Transverse colon (tissue), 4 donors: Measurements from ENCODE around the gene SLC7A10. TPM values are rescaled to one million over a fixed set of nuclear protein-coding genes. Genes with fewer than 3 reads are reported as not detected.

ENCODE experiments used
- DNase-seq: peaks from one replicate; pipeline ENCODE4 v3.0.0-alpha.2; 2019
- H3K27ac ChIP-seq, 4 donors: fragments of 200-600 bp; sonication (generic); 2 replicates each; pipeline ENCODE4 v1.5.1; 2016 to 2018; ENCODE audit warnings: inconsistent platforms in 4 of 4
- H3K27me3 ChIP-seq: fragments of 200-600 bp; sonication (generic); 2 replicates; pipeline ENCODE4 v1.5.1; 2017; ENCODE audit warnings: inconsistent platforms
- H3K36me3 ChIP-seq, 4 donors: fragments of 200-600 bp; sonication (generic); 2 replicates each; pipeline ENCODE4 v1.5.1; 2017 to 2019; ENCODE audit warnings: inconsistent platforms in 4 of 4
- H3K4me1 ChIP-seq, 4 donors: fragments of 200-600 bp; sonication (generic); 2 replicates each; pipeline ENCODE4 v1.5.1; 2017 to 2020; ENCODE audit warnings: inconsistent platforms in 4 of 4
- H3K4me3 ChIP-seq, 4 donors: fragments of 200-600 bp; sonication (generic); 1 replicate in 1 of 4; 2 replicates in 3 of 4; pipeline versions ENCODE4 v1.5.1 to v1.6.1; 2017 to 2019; ENCODE audit warnings: inconsistent platforms in 4 of 4
- H3K9me3 ChIP-seq, 2 donors: fragments of 200-600 bp; sonication (generic); 2 replicates each; pipeline ENCODE4 v1.5.1; 2017 to 2019; ENCODE audit warnings: inconsistent platforms in 2 of 2
- EP300 ChIP-seq: sonication (generic); formaldehyde crosslinking; IDR thresholded peaks from one replicate; pipeline ENCODE4 v1.6.1; 2017; ENCODE audit warnings: antibody characterized with exemption, low read depth
- POLR2A ChIP-seq: fragments of 450-650 bp; IDR thresholded peaks from one replicate; pipeline ENCODE4 v1.6.1; 2016; ENCODE audit warnings: antibody characterized with exemption, mild to moderate bottlenecking, moderate library complexity
- POLR2AphosphoS5 ChIP-seq, 3 donors: sonication (generic); formaldehyde crosslinking; IDR thresholded peaks; one replicate each; pipeline ENCODE4 v1.6.1; 2016; ENCODE audit warnings: antibody characterized with exemption in 3 of 3
- WGBS, 2 donors: methylation state at CpG; one replicate each; pipeline ENCODE4 v1.1.5; 2018; ENCODE audit warnings: low coverage in 1 of 2; 5-methylcytosine and 5-hydroxymethylcytosine counted together
- in situ Hi-C, 4 donors: fragments of 200-750 bp; cut with MboI; loops; one replicate each; pipeline versions ENCODE4 v1.15.0 to v1.15.1; 2017; ENCODE audit warnings: low sequenced_read_pairs in 3 of 4, low pct_ligation_motif_present in 1 of 4, low pct_unique_long_range_greater_than_20kb in 1 of 4
- intact Hi-C: fragments of 100-400 bp; cut with DNase I; formaldehyde crosslinking; loops from one replicate; pipeline ENCODE4 v1.15.1; 2023; ENCODE audit warnings: low total_unique reads
- total RNA-seq, 4 donors: library from RNA; depleted of rRNA; stranded (reverse); fragments of >200 nt; gene quantifications; one replicate each; pipeline ENCODE4 v1.1.0, GENCODE V29; 2016
- TF ChIP-seq, protein P1 (sequence below), 5 experiments: fragments of 200-600 bp in 3 of 5; fragments of 450-650 bp in 2 of 5; sonication (generic) in 3 of 5; IDR thresholded peaks; 1 replicate in 2 of 5; 2 replicates in 3 of 5; pipeline ENCODE4 v1.5.1; 2016 to 2017; ENCODE audit warnings: antibody characterized with exemption in 5 of 5, inconsistent platforms in 3 of 5, mild to moderate bottlenecking in 2 of 5, moderate library complexity in 1 of 5

Gene SLC7A10
- total RNA-seq, 4 donors from 2014 or later, result 0.48 TPM; not detected in 3

DNA sequence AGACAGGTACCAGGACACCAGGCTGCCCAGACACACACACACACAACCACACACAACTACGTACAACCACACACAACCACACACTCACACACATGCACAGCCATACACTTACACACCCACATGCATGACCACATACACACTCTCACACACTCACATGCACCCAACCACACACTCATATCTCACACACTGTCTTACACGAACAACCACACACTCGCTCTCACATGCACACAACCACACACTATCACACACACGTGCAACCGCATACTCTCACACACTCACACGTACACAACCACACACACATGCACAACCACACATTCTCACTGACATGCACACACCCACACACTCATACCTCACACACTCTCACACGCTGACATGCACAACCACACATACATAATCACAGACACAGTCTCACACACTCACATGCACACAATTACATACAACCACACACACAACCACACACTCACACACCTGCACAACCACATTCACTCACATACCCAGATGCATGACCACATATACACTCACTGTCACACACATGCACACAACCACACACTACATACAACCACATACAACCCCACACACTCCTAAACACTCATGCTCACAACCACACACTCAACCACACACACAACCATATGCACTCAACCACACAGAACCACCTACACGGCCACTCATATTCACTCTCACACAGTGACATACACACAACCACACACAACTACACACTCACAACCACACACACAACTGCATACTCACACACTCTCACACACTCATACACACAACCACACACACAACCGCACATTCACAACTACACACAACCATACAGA lies 7.6 kb upstream of the SLC7A10 start:
- 90 to 94% methylated on average over 5 to 9 of the region's 9 CpGs for WGBS, 2 donors
- in situ Hi-C loops (loop anchor here in 3 of 4 donors (5.0 to 25.0 kb wide), 4 partner anchors 51 to 542 kb away; no protein-coding TSS in a partner anchor), intact Hi-C loops (loop anchor here (10.0 kb wide), 1 partner anchor 72 kb away; the partner anchor contains the start of gene CEBPA)
- Histone ChIP-seq H3K9me3 (peaks cover 0 to 4% of the 10 kb centered on the region in 2 donors), H3K27me3 (peaks cover 6% of the 10 kb centered on the region), H3K27ac (no peak overlapping the region), H3K4me1 (peaks cover 0 to 7% (median 0%) of the 10 kb centered on the region in 4 donors), H3K4me3 (no peak overlapping the region), H3K36me3 (no peaks in the 10 kb centered on the region)
- DNase-seq, result no peak
- no peak for TF ChIP-seq POLR2A
- TF ChIP-seq, protein P1, sequence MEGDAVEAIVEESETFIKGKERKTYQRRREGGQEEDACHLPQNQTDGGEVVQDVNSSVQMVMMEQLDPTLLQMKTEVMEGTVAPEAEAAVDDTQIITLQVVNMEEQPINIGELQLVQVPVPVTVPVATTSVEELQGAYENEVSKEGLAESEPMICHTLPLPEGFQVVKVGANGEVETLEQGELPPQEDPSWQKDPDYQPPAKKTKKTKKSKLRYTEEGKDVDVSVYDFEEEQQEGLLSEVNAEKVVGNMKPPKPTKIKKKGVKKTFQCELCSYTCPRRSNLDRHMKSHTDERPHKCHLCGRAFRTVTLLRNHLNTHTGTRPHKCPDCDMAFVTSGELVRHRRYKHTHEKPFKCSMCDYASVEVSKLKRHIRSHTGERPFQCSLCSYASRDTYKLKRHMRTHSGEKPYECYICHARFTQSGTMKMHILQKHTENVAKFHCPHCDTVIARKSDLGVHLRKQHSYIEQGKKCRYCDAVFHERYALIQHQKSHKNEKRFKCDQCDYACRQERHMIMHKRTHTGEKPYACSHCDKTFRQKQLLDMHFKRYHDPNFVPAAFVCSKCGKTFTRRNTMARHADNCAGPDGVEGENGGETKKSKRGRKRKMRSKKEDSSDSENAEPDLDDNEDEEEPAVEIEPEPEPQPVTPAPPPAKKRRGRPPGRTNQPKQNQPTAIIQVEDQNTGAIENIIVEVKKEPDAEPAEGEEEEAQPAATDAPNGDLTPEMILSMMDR (IDR thresholded peaks at IDR 0.05), result no peak

GRCh38 chr19:33232656-33233055 lies 7.0 kb upstream of the SLC7A10 start:
- in situ Hi-C loops, result loop anchor here in 3 of 4 donors (5.0 to 25.0 kb wide), 4 partner anchors 50 to 542 kb away; no protein-coding TSS in a partner anchor

GRCh38 chr19:33231511-33231910 lies 5.9 kb upstream of the SLC7A10 start:
- Histone ChIP-seq H3K36me3 (no peaks in the 10 kb centered on the region), H3K4me3 (no peak overlapping the region), H3K27me3 (peaks cover 24% of the 10 kb centered on the region), H3K27ac (no peak overlapping the region), H3K9me3 (peaks cover 9 to 17% of the 10 kb centered on the region in 2 donors), H3K4me1 (peaks cover 0 to 14% (median 6%) of the 10 kb centered on the region in 4 donors)
- WGBS, 2 donors, result 70 to 78% methylated on average over 2 to 5 of the region's 5 CpGs
- in situ Hi-C loops (loop anchor here in 3 of 4 donors (5.0 to 25.0 kb wide), 4 partner anchors 49 to 543 kb away; no protein-coding TSS in a partner anchor), intact Hi-C loops (loop anchor here (10.0 kb wide), 1 partner anchor 73 kb away; the partner anchor contains the start of gene CEBPA)
- TF ChIP-seq EP300 (no peak), POLR2AphosphoS5 (IDR thresholded peaks at IDR 0.05) (peak in 2 of 3 donors; percentile 7 to 38), POLR2A (no peak)
- TF ChIP-seq, protein P1 (IDR thresholded peaks at IDR 0.05), result no peak
- DNase-seq, result no peak

More at GRCh38 chr19:33232656-33233055, 7.0 kb upstream of the SLC7A10 start:
- DNase-seq, result no peak
- TF ChIP-seq, protein P1 (IDR thresholded peaks at IDR 0.05), result no peak
- TF ChIP-seq EP300 (no peak), POLR2A (no peak), POLR2AphosphoS5 (IDR thresholded peaks at IDR 0.05) (no peak)
- no peak overlapping the region for H3K27ac ChIP-seq
- no peak overlapping the region for H3K4me3 ChIP-seq
- peaks cover 12% of the 10 kb centered on the region for H3K27me3 ChIP-seq
- peaks cover 0 to 7% (median 0%) of the 10 kb centered on the region in 4 donors for H3K4me1 ChIP-seq
- no peaks in the 10 kb centered on the region for H3K36me3 ChIP-seq
- peaks cover 5 to 10% of the 10 kb centered on the region in 2 donors for H3K9me3 ChIP-seq
- 67% methylated on average over 12 of the region's 12 CpGs; no CpG with 5 or more reads in 1 of the 2 donors for WGBS, 2 donors
- intact Hi-C loops, result loop anchor here (10.0 kb wide), 1 partner anchor 72 kb away; the partner anchor contains the start of gene CEBPA

DNA sequence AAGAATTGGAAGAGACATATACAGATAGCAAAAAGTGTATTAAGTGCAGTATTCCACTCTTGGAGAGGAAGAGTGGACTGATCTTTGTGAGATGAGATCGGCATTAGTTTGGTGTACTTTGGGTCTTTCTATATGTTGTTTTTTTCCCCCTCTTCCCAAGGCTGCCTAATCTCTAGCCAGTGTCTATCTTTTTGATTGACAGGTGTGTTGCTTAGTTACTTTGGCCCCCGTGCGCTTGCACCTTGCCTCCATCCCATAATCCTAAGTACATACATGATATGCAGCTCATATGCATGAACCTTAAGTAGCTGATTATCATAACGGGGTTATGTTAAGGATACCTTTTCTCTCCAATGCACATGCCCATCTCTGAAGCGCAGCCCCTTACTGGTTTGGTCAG lies 4.3 kb upstream of the SLC7A10 start:
- Histone ChIP-seq H3K4me1 (peaks cover 0 to 22% (median 18%) of the 10 kb centered on the region in 4 donors), H3K27ac (no peak overlapping the region), H3K27me3 (peaks cover 39% of the 10 kb centered on the region), H3K9me3 (peaks cover 9 to 17% of the 10 kb centered on the region in 2 donors), H3K36me3 (no peaks in the 10 kb centered on the region), H3K4me3 (no peak overlapping the region)
- in situ Hi-C loops, result loop anchor here in 3 of 4 donors (5.0 to 25.0 kb wide), 4 partner anchors 48 to 545 kb away; no protein-coding TSS in a partner anchor
- WGBS, 2 donors, result 82% methylated on average over 5 of the region's 5 CpGs; no CpG with 5 or more reads in 1 of the 2 donors
- no peak for TF ChIP-seq EP300
- no peak for TF ChIP-seq POLR2A
- no peak for TF ChIP-seq POLR2AphosphoS5 (IDR thresholded peaks at IDR 0.05)
- DNase-seq, result no peak
- intact Hi-C loops, result loop anchor here (10.0 kb wide), 1 partner anchor 75 kb away; the partner anchor contains the start of gene CEBPA
